T follicular helper cell (primary cell): Measurements from ENCODE around the gene FGD6.
"Not testable (repeated sequence)": the region's sequence is repeated elsewhere in the genome, so short reads cannot be mapped to it uniquely, and the experiment has no call there.

ENCODE experiments used
- DNase-seq: peaks from one replicate; pipeline ENCODE4 v3.0.0-alpha.2; 2020; ENCODE audit warnings: low read depth

FGD6 gene

GRCh38 chr12:95205016-95205624 is 12.1 kb downstream of the FGD6 start:
- DNase-seq, result no peak

GRCh38 chr12:95204141-95204866 is 13.0 kb downstream of the FGD6 start:
- DNase-seq, result no peak

DNA sequence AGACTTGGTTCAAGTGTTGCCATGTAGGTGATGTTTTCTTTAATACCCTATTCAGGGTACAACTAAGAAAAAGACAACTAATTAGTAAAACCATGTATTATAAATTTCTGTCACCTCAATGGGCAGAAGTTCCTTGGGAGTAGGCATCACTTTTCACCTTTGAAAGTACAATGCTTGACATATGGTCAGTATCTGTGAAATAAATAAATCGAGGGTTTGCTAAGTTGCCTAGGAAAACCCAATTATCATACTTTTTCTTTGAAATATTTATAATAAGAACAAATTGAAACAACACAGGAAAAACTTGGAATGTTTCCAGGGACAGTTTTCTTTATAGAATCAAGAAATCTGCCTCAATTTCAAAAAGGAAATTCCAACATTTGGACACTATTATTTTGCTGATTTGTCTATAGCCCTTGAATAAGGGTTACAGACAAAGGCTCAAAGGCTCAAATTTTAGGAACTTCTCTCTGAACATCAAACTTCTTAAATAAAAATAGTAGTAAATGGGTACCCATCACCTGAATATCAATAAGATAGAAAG is 13.7 kb downstream of the FGD6 start:
- no peak for DNase-seq

GRCh38 chr12:95202691-95203486 is 14.4 kb downstream of the FGD6 start:
- no peak for DNase-seq

DNA sequence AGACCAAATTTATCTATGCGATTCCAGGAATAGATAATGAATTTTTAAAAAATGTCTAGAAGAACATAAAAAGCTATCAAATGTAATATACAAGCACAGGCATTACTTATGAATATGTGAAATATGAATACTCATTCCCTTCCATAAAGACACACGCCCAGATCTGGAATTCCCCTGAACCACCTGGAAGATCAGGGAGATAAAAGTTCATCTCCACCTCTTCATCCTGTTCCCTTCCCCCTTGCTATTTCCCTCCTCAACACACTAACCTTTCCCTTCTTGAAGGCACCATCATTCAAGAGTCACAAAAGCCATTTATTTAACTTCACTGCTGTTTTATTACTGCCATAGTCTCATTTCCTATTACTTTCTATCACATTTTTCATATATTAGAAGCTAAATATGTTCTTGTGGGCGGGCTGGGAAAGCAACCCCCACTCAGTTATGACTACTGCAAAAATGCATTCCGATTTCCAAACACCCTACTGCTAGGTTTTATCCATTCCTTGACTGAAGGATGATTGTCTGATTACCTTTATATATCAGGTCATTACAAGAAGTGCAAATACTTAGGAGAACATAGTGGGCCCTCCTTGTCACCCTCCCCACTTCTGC is 16.1 kb downstream of the FGD6 start:
- no peak for DNase-seq

DNA sequence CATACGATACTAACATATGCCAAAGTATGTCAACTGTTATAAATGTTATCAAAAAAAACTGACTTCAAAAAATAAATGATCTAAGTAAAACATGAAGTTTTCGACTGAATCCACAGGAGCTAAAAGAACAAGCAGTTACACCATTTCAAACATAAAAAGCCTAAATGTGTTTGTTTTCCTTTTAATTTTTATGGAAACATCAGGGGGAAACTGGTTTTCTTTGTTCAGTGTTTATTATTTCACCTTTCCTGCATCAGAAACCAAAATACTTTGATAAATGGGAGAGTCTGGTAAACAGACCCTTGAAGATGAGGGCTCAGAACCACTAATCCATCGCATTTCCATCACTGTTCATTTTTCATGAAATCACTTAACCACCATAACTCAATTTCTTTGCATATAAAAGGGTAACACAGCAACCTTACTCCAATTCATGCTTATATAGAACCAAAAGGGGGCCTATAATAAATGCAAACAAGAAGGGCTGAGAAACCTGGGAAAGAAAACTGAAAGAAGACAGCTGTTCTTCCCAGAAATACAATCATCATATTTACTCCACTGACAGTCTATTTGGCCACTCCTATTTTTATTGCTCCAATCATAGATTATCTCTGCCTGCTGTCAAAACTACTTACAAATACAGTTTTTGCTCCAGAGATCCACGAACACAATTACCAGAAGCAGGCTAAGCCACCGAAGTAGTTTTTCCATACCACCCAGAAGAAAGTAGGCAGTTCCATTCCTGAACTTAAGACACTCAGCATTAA is 17.0 kb downstream of the FGD6 start:
- DNase-seq, result no peak

- no peak for DNase-seq
These were observed 18.4 kb downstream of the FGD6 start for GRCh38 chr12:95198914-95199313.

GRCh38 chr12:95197636-95198035 is 19.6 kb downstream of the FGD6 start:
- DNase-seq, result no peak

DNA sequence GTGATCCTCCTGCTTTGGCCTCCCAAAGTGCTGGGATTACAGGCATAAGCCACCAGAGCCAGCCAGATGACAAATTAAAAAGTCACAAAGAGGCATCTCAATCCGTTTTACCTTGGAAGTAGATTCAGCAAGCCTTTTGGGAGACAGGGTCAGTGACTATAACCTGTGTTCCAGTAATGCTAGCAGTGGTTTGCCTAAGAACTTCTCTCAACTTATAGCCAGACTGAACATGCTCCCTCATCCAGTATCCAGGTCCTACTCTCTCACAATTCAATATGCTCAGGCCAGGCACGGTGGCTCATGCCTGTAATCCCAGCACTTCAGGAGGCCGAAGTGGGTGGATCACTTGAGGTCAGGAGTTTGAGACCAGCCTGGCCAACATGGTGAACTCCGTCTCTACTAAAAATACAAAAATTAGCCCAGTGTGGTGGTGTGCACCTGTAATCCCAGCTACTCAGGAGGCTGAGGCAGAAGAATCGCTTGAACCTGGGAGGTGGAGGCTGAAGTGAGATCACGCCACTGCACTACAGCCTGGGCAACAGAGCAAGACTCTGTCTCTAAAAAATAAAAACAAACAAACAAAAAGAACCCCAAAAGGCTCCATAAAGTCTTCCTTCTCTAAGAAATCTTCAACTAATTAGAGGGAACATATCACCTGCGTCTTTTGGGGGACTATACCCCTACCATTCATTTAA is 20.2 kb downstream of the FGD6 start:
- not testable (repeated sequence) for DNase-seq

DNA sequence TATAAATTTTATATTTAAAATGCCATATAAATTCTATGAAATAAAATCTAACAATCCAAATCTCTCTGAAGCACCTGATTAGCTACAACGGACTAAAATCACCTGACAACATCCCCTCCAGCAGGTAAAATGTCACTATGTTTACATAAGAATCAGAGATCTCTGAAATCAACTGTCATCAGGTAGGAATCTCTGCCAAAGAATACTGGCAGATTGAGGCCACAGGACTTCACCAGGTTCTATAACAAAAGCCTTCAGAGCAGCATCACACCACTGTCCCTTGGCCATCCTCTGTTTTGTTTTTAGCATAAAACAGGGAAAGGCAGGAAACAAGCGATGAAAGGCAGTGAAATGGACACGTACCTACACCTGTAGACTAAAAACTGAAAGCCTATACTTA is 22.1 kb downstream of the FGD6 start:
- DNase-seq, result no peak

GRCh38 chr12:95193139-95193538 is 24.1 kb downstream of the FGD6 start:
- DNase-seq, result no peak

DNA sequence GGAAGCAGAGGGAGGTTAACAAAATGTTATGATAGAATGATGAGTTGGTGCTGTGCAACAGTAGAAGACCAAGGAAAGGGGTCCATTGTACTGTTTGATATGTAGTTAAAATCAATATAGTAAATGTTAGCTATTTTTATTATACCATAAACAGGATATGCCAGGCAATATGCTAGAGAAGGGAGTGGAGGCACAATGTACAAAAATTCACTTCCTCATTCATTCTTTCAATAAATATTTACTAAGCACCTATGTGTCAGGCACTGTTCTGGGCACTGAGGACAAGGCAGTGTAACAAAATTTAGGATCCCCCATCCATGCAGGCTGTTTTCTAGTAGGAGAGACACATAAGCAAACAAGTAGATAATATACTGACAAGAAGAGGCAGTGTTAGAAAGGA is 25.0 kb downstream of the FGD6 start:
- DNase-seq, result no peak

- no peak for DNase-seq
These were observed 26.1 kb downstream of the FGD6 start for GRCh38 chr12:95191060-95191696.

DNA sequence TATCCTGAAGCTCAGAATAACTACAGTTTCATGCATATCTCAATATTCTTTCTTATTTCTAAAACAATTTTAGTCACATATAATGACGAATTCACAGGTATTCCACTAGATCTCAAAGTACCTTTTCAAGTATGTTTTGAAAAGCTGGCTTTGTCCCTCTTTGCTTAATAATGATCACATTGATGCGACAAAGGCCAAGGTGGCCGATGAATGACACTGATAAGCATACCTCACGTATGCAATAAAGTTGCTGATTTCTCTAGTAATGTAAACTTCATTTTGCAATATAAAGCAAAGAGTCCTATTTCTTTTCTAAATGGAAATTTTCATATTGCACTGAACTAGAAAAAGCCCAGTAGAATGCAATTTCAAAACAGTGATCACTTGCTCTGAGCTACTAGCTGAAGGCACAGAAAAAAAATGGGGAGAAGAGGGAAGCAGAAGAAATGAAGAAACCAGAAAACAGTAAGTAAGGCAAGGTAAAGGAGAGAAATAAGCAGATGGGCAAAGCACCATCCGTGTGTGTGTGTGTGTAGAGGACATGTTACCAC is 29.3 kb downstream of the FGD6 start:
- DNase-seq, result no peak

DNA sequence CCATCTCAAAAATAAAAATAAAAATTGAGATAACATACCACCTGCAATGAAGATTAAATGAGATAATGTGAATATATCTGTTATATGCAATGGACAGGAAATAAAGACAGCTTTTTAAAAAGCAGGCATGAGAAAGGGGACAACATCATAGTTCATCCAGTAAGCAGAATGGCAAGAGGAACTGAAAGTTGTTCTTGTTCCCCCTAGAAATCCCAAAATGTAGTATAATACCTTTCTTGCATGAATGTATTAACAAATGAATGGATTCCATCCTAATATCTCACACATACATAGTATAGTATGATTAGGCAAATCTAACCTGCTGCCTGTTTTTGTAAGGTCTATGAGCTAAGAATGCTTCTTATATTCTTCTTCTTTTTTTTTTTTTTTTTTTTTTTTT is 31.4 kb downstream of the FGD6 start:
- no peak for DNase-seq

GRCh38 chr12:95185072-95185471 is 32.2 kb downstream of the FGD6 start:
- DNase-seq, result no peak

DNA sequence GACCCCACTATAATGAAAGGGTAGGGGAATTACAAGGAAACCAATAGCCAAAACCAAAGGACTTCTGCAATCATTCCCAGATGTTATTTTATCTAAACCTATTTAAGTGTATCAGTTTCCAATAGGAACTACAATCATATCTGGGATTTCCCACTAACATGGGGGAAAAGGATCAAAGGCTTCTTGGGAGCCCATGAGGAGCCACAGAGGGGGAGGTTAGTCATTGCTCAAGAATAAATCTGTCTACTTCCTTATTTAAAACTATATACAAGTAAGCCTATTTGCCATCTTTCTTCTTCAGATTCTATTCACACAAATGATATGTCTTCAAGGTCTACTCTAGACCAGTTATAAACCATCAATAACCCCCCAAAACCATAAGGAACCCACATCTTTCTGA is 33.1 kb downstream of the FGD6 start:
- DNase-seq, result no peak

DNA sequence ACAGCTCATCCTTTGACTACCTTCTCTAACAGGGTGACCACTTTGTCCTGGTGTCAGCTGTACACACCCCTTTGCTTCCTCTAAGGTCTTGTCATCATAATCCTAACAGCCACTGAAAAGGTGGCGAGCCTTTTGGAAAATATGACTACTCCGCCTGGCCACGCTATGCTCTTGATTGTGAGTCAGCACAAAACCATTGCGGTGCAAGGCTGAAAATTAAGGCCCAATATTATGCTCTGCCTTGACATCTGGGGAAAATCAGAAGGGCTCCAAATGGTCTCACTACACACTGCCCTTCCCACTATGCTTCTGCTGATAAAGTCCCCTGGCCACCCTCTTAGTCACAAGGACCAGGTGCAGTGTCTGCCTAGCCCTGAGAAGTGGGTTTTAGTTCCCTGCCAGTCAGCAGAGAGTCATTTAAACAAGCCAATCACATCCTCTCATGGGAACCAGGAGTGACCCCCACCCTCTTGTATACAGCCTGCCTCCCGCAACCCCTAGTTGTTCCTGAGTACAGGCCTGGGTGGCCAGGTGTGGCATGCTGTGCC is 34.3 kb downstream of the FGD6 start:
- DNase-seq, result no peak

- no peak for DNase-seq
These were observed 36.2 kb downstream of the FGD6 start for GRCh38 chr12:95181103-95181502.

DNA sequence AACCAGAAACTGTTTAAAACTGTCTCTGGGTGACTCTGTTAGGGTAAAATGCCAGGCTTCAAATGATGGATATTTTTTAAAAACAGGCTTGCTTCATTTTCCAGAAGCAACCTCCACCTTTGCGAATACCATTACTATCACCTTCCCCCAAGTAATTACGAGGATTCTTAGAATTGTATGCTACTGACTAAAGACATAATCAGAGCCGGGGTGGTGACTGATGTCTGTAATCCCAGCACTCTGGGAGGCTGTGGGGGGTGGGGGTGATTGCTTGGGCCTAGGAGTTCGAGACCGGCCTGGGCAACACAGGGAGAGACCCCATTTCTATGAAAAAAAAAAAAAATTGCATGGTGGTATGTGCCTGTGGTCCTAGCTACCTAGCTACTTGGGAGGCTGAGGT is 38.3 kb downstream of the FGD6 start:
- no peak for DNase-seq
